GM19463 (cell line): ENCODE results near the gene MYL7.
A peak's percentile ranks its signal among the peaks of the same experiment; 100 is the strongest.

ENCODE experiments used
- ATAC-seq: cut with Tn5 transposase; IDR thresholded peaks from one replicate; pipeline ENCODE4 v1.9.1; 2021; ENCODE audit warnings: mild to moderate bottlenecking, moderate library complexity; ENCODE audit not compliant: unreplicated experiment

Gene MYL7

GRCh38 chr7:44101966-44102845 is 38.9 kb downstream of the MYL7 start:
- ATAC-seq: no peak

GRCh38 chr7:44101303-44101965 is 39.7 kb downstream of the MYL7 start:
- no peak for ATAC-seq

GRCh38 chr7:44100458-44101302 is 40.5 kb downstream of the MYL7 start:
- ATAC-seq: no peak

GRCh38 chr7:44099669-44100068 is 41.5 kb downstream of the MYL7 start:
- ATAC-seq: no peak

- ATAC-seq: no peak
These were observed 42.8 kb downstream of the MYL7 start for GRCh38 chr7:44098092-44099068.

- ATAC-seq: peak; percentile 73
These were observed 43.8 kb downstream of the MYL7 start for GRCh38 chr7:44097064-44097932.

- ATAC-seq: no peak
These were observed 44.7 kb downstream of the MYL7 start for GRCh38 chr7:44096326-44096881.

GRCh38 chr7:44095781-44096180 is 45.4 kb downstream of the MYL7 start:
- no peak for ATAC-seq

- ATAC-seq: no peak
These were observed 46.1 kb downstream of the MYL7 start for GRCh38 chr7:44094883-44095592.

GRCh38 chr7:44094365-44094764 is 46.8 kb downstream of the MYL7 start:
- ATAC-seq: no peak

GRCh38 chr7:44093102-44093641 is 48.0 kb downstream of the MYL7 start:
- no peak for ATAC-seq
